NOMO-1 treated with dmso at 0.1 percent for 144 hours (cell line): Measurements from ENCODE around the gene ZNF519.
"Not testable (repeated sequence)": the region's sequence is repeated elsewhere in the genome, so short reads cannot be mapped to it uniquely, and the experiment has no call there.

Source experiments
- DNase-seq: peaks from one replicate; lab custom pipeline; 2025; ENCODE audit not compliant: unreplicated experiment; lab: John Stamatoyannopoulos, UW

Gene ZNF519

DNA sequence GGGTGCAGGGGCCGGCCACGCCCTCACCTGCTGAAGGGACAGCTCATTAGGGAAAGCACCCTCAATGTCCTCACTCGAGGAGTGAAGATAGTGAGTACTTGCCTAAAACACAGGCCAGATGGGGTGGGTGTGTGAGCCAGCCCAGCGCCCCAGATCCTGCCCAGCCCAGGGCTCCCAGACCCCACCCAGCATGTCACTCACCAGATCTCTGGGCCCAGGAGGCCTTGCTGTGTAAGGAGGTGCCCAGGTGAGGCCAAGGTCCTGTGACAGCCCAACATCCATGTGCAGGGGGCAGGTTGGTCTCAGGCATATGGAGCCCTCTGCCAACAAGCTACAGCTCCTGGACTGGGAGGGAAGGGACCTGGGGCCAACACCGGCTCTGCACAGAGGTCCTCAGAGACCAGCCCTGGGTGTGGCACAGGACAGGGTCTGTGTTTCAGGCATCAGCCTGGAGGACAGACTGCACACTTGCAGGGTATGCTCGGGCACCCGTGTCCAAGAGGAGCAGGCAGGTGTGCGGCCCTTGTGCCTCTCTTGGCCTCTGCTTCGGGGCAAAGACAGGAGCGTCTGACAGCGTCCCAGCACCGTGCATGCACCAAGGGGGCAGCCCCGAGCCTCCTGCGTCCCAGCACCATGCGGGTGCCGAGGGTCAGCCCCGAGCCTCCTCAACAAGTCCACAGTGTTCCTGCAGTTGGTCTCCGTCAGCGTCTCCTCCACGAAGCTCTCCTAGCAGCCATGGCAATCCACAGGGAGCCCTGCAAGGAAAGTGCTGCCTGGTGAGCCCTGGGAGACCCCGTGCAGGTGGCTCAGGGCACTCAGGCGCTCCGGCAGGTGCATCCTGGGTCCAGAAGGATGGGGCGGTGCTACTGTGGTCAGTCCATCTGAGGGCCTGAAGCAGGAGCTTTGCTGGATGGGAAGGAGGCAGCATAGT, 16.0 kb upstream of the ZNF519 start:
- DNase-seq = not testable (repeated sequence)

DNA sequence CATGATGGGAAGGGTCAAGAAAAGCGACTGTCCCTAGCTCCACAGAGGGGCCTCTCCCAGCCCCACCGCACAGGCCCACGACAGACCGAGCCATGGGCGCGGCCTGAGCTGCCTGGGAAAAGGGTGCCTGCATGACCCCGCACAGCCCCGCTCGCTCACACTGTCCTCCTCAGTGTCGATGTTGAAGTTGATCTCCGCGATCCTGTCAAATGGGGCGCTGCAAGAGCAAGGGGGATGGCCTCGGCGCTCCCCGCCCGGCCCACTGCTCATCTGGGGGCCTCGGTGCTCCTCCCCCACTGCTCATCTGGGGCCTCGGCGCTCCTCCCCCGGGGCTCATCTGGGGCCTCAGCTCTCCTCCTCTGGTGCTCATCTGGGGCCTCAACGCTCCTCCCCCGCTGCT, 14.5 kb upstream of the ZNF519 start:
- DNase-seq = not testable (repeated sequence)

GRCh38 chr18:14145581-14146338, 13.5 kb upstream of the ZNF519 start:
- DNase-seq = not testable (repeated sequence)

- DNase-seq = not testable (repeated sequence)
These were observed 12.8 kb upstream of the ZNF519 start for GRCh38 chr18:14145021-14145420.

DNA sequence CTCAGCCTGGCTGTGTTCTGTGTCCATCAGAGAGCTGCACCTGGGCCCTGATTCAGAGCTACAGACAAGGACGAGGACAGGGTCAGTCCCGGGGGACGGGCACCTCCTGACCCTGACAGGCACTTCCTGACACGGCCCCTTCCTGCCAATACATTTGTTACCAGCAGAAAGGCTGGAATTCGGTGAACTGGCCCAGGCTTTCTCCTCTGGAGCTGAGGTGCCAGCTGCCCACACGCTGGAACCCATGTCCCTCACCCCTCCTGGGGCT, 12.3 kb upstream of the ZNF519 start:
- DNase-seq = no peak

- not testable (repeated sequence) for DNase-seq
These were observed 11.8 kb upstream of the ZNF519 start for GRCh38 chr18:14143871-14144627.

GRCh38 chr18:14143396-14143795, 11.2 kb upstream of the ZNF519 start:
- not testable (repeated sequence) for DNase-seq

DNA sequence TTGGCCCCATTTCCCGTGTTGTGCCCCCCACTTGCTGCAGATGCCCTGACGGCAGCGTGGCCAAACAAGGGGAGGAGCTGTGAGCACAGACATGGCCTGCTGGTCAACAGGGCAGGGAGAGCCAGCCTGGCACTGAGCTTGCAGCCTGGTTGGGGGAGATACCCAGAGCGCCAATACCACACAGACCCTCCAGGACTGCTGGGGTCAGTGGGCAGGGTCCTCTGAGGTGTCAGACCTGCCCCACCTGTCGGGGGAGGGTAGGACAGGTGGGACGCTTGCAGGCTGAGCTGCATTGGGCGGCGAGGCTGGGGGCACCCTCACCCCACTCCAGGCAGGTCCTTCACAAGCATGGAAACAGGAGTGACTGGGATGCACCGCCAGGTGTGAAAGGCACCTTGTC, 9.9 kb upstream of the ZNF519 start:
- DNase-seq = not testable (repeated sequence)

GRCh38 chr18:14139583-14139982, 7.3 kb upstream of the ZNF519 start:
- DNase-seq = not testable (repeated sequence)

GRCh38 chr18:14137971-14138370, 5.7 kb upstream of the ZNF519 start:
- DNase-seq = not testable (repeated sequence)

GRCh38 chr18:14131696-14132270, 452 bp downstream of the ZNF519 start:
- not testable (repeated sequence) for DNase-seq

DNA sequence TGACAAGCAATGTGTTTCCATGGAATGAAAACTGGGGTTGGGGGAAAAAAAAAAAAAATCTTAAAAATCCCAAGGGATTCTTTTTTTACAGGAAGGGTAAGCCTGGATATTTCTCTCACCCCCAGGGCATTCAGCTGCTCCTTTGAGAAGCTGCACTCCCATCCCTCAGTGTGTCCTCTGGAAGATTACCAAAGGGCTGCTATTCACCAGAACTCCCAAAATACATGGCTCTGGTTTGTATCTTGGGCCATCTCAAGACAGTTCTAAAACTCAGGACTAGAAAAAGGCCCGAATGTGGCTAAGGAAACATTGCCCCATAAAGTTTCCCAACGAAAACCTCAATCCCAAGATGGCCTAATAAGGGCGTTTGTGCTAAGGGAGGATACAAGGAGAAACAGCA, 1.4 kb downstream of the ZNF519 start:
- DNase-seq = not testable (repeated sequence)

DNA sequence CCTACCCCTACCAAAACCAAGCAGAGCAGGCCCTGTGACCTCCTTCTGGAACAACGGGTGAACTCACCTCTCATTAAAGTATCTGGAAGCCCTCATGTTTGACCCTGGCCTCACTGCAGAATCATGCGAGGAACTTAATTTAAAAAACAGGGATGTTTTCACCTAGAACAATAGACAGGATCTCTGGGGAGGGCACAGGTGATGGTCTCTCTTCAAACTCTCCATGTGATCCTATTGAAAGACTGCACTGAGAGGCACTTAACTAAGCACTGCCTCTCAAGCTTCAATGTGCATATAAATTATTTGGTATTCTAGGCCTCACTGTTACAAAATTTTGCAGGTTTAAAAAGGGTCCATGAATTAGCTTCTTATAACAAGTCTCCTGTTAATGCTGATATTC, 7.5 kb downstream of the ZNF519 start:
- no peak for DNase-seq

GRCh38 chr18:14122097-14122496, 10.1 kb downstream of the ZNF519 start:
- DNase-seq = no peak

DNA sequence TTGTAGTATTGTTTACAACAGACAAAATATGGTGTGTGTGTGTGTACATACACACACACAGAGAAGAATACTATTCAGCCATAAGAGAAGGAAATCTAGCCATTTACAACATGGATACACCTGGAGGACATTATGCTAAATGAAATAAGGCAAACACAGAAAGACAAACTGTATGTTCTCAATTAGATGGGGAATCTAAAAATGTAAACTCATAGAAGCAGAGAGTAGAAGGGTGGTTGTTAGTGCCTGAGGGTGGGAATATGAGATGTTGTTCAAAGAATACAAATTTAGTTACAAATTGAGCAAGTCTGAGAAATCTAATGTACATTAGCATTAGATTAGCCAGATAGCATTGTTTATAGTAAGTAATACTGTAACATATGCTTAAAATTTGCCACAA, 11.3 kb downstream of the ZNF519 start:
- no peak for DNase-seq

GRCh38 chr18:14117606-14118005, 14.6 kb downstream of the ZNF519 start:
- no peak for DNase-seq

DNA sequence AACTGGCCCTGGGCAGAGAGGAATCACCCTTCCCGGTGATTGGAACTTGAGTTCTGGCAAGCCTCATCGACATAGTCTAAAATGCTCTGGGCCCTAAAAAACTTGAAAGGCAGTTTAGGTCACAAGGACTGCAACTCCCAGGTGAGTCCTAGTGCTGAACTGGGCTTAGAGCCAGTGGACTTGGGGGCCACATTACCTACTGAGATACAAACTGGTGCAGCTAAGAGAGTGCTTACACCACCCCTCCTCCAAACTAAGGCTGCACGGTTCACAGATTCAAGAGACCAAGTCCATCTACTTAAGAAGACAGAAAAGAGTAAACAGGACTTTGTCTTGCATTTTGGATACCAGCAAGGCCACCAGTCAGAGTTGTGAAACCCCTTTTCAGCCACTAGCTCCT, 25.3 kb downstream of the ZNF519 start:
- DNase-seq = no peak

DNA sequence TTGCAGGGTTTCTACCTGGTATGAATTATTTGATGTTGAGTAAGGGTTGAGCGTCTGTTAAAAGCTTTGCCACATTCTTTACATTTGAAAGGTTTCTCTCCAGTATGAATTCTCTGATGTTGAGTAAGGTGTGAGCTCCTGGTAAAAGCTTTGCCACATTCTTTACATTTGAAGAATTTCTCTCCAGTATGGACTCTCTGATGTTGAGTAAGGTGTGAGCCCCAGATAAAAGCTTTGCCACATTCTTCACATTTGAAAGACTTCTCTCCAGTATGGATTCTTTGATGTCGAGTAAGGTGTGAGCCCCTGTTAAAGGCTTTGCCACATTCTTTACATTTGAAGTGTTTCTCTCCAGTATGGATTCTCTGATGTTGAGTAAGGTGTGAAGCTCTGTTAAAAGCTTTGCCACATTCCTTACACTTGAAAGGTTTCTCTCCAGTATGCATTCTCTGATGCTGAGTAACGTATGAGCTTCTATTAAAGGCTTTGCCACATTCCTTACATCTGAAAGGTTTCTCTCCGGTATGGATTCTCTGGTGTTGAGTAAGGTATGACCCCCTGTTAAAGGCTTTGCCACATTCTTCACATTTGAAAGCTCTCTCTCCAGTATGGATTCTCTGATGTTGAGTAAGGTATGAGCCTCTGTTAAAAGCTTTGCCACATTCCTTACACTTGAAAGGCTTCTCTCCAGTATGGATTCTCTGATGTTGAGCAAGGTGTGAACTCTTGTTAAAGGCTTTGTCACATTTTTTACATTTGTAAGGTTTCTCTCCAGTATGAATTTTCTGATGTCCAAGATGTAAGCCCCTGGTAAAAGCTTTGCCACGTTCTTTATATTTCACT, 27.1 kb downstream of the ZNF519 start:
- DNase-seq = no peak

GRCh38 chr18:14104201-14104600, 28.0 kb downstream of the ZNF519 start:
- DNase-seq = no peak
